ENCODE measurements around the gene ZBTB32.

Gene ZBTB32

GRCh38 chr19:35760711-35761349 lies 56.5 kb downstream of the ZBTB32 start:
- no peak for TF ChIP-seq CTCF (IDR thresholded peaks at IDR 0.05; ENCODE audit: low read depth, low read length)
- no peak overlapping the region for H3K4me3 ChIP-seq (ENCODE audit: low read depth, low read length)
- in situ Hi-C loops (cut with HindIII; ENCODE audit: low sequenced_read_pairs), result no loop called here

GRCh38 chr19:35764432-35765315 lies 60.3 kb downstream of the ZBTB32 start:
- no peak overlapping the region for H3K4me3 ChIP-seq (ENCODE audit: low read depth, low read length)
- TF ChIP-seq CTCF (IDR thresholded peaks at IDR 0.05; ENCODE audit: low read depth, low read length), result no peak
- DNase-seq (ENCODE audit: low read depth, low spot score), result no peak
- in situ Hi-C loops (cut with HindIII; ENCODE audit: low sequenced_read_pairs), result no loop called here

More at GRCh38 chr19:35760711-35761349, 56.5 kb downstream of the ZBTB32 start:
- no peak for DNase-seq (ENCODE audit: low read depth, low spot score)

All from astrocyte of the spinal cord (primary cell).